HL-60 (cell line): ENCODE results near the gene FBXO24.

Experiments used
- CTCF ChIP-seq: IDR thresholded peaks from one replicate; pipeline ENCODE4 v1.5.1; 2011; ENCODE audit warnings: low read length, control low read depth, inconsistent platforms; ENCODE audit not compliant: insufficient read depth
- POLR2AphosphoS5 ChIP-seq: IDR thresholded peaks from 2 replicates; pipeline ENCODE4 v1.6.1; 2012; ENCODE audit warnings: low read depth

- TF ChIP-seq CTCF (no peak), POLR2AphosphoS5 (no peak)
Measured at GRCh38 chr7:100629117-100629716, 43.1 kb downstream of the FBXO24 start.
